ENCODE data around the gene FAM163A. TPM values are rescaled to one million over a fixed set of nuclear protein-coding genes. Genes with fewer than 3 reads are reported as not detected.

The FAM163A gene
- total RNA-seq, 4 donors from 2014 or later = 0.16 TPM; not detected in 3

DNA sequence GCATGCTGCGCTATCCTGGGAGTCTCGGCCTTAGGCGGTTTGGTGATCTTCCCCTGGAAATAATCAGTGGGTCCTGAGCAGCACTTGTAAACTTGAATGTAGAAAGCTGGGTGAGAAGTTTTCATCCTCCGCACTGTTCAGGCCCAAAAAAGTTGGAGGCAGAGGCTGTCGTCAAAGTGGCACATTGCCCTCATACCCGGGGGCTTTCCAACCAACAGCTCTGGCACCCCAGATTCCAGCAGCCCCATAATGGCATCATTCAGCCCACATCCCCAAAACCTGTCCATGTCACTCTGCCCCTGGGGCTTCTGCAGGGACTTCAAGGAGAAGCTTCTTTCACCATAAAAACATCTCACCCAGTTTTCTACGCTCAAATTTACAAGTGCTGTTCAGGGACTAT, 75.2 kb downstream of the FAM163A start:
- Histone ChIP-seq H3K27me3 (no peaks in the 10 kb centered on the region), H3K36me3 (no peaks in the 10 kb centered on the region), H3K9me3 (no peaks in the 10 kb centered on the region), H3K4me1 (peaks cover 14 to 19% of the 10 kb centered on the region in 2 donors), H3K4me3 (no peak overlapping the region), H3K27ac (peak overlapping the region; percentile 28 to 42 (median 34))
- no peak for DNase-seq
- intact Hi-C loops (cut with DNase I; ENCODE audit: low total_unique reads) = no loop called here
- TF ChIP-seq POLR2A (IDR thresholded peaks at IDR 0.05) = no peak
- TF ChIP-seq, protein P1, sequence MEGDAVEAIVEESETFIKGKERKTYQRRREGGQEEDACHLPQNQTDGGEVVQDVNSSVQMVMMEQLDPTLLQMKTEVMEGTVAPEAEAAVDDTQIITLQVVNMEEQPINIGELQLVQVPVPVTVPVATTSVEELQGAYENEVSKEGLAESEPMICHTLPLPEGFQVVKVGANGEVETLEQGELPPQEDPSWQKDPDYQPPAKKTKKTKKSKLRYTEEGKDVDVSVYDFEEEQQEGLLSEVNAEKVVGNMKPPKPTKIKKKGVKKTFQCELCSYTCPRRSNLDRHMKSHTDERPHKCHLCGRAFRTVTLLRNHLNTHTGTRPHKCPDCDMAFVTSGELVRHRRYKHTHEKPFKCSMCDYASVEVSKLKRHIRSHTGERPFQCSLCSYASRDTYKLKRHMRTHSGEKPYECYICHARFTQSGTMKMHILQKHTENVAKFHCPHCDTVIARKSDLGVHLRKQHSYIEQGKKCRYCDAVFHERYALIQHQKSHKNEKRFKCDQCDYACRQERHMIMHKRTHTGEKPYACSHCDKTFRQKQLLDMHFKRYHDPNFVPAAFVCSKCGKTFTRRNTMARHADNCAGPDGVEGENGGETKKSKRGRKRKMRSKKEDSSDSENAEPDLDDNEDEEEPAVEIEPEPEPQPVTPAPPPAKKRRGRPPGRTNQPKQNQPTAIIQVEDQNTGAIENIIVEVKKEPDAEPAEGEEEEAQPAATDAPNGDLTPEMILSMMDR (IDR thresholded peaks at IDR 0.05 in 4 of 5, conservative IDR thresholded peaks at IDR 0.05 in 1 of 5) = no peak
- ATAC-seq = no peak
- in situ Hi-C loops (cut with MboI; ENCODE audit: low sequenced_read_pairs in 4 of 4) = loop anchor here in 1 of 4 donors (25.0 kb wide), 1 partner anchor 731 kb away; the partner anchor contains the start of gene TOR3A

DNA sequence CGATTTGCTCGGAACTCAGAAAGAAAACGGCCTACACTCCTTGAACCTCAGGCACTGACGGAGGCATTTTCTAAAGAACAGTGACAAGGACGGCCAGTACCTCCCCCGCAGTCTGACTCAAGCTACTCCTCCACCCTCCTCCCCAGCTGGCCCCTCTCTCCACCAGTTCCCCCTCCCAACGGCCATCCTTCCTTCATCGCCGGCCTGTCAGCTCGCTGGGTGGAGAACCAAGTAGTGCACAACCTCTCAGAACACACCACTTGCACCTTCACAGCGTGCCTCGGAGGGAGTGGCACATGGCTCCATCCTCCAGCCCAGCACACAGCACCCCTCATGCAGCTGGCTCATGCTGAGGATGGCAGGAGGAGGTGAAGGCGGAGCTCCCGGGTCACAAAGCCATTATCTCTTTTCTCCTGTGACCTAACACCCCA, 75.7 kb downstream of the FAM163A start:
- TF ChIP-seq POLR2A (IDR thresholded peaks at IDR 0.05) = no peak
- TF ChIP-seq, protein P1 (IDR thresholded peaks at IDR 0.05 in 4 of 5, conservative IDR thresholded peaks at IDR 0.05 in 1 of 5) = no peak
- Histone ChIP-seq H3K27me3 (no peaks in the 10 kb centered on the region), H3K4me3 (no peak overlapping the region), H3K9me3 (no peaks in the 10 kb centered on the region), H3K36me3 (no peaks in the 10 kb centered on the region), H3K4me1 (peaks cover 14 to 19% of the 10 kb centered on the region in 2 donors), H3K27ac (peak overlapping the region in 3 of 4 donors; percentile 28 to 34 (median 34))
- intact Hi-C loops (cut with DNase I; ENCODE audit: low total_unique reads) = no loop called here
- ATAC-seq = no peak
- DNase-seq = peak in 1 of 2 donors; percentile 24
- in situ Hi-C loops (cut with MboI; ENCODE audit: low sequenced_read_pairs in 4 of 4) = loop anchor here in 1 of 4 donors (25.0 kb wide), 1 partner anchor 731 kb away; the partner anchor contains the start of gene TOR3A

DNA sequence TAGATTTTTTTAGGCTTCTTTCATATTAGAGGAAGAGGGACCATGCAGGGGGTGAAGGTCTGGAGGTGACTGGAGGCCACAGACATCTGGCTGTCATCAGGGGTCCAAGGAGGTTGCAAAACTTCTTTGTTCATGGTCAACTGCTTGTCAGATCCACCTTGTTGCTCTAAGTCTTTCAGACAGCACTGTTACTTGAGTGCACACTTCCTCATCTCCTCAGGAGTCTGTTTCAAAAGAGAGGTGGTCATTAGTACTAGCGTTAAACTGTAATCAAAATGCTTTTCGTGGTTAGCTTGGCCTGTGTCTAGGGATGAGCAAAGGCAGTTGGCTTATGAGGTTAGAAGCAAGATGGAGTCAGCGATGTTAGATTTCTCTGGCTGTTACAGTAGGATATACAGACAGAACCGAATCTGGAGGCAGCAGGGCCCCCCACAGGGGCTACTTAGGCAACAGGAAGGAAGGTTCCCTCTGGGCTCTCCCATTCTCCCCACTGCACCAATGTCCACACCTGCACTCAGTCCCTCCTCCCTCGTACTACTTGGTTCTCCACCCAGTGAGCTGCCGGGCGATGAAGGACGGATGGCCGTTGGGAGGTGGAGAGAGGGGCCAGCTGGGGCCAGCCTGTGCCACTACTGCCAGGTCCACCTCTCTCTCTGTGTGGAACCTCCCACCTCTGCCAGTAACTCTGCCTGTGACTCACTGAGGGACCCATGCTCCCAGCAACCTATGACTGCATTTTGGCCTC, 77.3 kb downstream of the FAM163A start:
- Histone ChIP-seq H3K4me1 (peaks cover 5 to 15% of the 10 kb centered on the region in 2 donors), H3K27me3 (no peaks in the 10 kb centered on the region), H3K36me3 (no peaks in the 10 kb centered on the region), H3K9me3 (no peaks in the 10 kb centered on the region), H3K27ac (no peak overlapping the region), H3K4me3 (no peak overlapping the region)
- intact Hi-C loops (cut with DNase I; ENCODE audit: low total_unique reads) = no loop called here
- DNase-seq (no peak), ATAC-seq (no peak)
- in situ Hi-C loops (cut with MboI; ENCODE audit: low sequenced_read_pairs in 4 of 4) = loop anchor here in 1 of 4 donors (25.0 kb wide), 1 partner anchor 733 kb away; the partner anchor contains the start of gene TOR3A
- TF ChIP-seq POLR2A (IDR thresholded peaks at IDR 0.05) = no peak
- TF ChIP-seq, protein P1 (IDR thresholded peaks at IDR 0.05 in 4 of 5, conservative IDR thresholded peaks at IDR 0.05 in 1 of 5) = no peak

DNA sequence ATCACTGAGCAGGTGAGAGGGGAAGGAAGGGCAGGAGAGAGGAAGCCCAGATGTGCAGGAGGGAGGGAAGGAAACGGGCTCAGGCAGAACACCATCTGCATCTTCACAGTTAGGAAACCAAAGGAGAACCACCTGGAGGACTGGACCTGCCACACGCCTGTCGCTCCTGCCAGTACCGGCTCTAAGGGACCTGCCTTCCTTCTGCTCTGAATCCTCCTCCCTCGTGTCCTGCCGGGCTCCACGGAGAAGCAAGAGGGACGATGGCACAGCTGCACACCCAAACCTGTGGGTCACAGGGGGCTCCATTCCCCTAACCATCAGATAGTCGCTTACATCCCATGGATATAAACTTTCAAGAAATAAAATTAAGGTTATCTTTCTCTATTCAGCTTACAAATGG, 78.4 kb downstream of the FAM163A start:
- DNase-seq = no peak
- H3K9me3 ChIP-seq = no peaks in the 10 kb centered on the region
- ATAC-seq = no peak
- in situ Hi-C loops (cut with MboI; ENCODE audit: low sequenced_read_pairs in 4 of 4) (loop anchor here in 1 of 4 donors (25.0 kb wide), 1 partner anchor 734 kb away; the partner anchor contains the start of gene TOR3A), intact Hi-C loops (cut with DNase I; ENCODE audit: low total_unique reads) (no loop called here)
- no peak overlapping the region for H3K4me3 ChIP-seq
- H3K27me3 ChIP-seq = no peaks in the 10 kb centered on the region
- no peaks in the 10 kb centered on the region for H3K36me3 ChIP-seq
- no peak overlapping the region for H3K27ac ChIP-seq
- TF ChIP-seq, protein P1 (IDR thresholded peaks at IDR 0.05 in 4 of 5, conservative IDR thresholded peaks at IDR 0.05 in 1 of 5) = no peak
- no peak for TF ChIP-seq POLR2A (IDR thresholded peaks at IDR 0.05)
- H3K4me1 ChIP-seq = peaks cover 0 to 14% of the 10 kb centered on the region in 2 donors
